ENCODE measurements around the gene RUSF1.

DNA sequence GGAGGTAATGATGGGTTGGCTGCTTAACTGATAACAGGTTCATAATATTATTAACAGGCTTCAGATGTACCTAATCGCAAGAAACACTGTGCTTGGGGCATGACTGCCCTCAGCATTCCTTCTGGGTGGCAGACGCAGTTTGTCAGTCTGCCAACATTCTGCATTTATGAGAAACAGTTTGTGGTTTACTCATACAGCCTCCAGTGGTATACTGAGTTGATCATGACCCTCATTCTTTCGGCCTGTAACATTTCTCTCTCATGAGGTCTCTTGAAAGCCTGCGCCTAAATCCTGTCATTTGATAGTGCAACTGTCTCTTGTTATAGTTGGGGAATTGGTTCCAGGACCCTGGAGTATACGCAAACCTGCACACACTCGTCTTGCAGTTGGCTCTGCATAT, 4.9 kb upstream of the RUSF1 start:
- TF ChIP-seq, protein P1, sequence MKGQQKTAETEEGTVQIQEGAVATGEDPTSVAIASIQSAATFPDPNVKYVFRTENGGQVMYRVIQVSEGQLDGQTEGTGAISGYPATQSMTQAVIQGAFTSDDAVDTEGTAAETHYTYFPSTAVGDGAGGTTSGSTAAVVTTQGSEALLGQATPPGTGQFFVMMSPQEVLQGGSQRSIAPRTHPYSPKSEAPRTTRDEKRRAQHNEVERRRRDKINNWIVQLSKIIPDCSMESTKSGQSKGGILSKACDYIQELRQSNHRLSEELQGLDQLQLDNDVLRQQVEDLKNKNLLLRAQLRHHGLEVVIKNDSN (IDR thresholded peaks at IDR 0.05; ENCODE audit: borderline replicate concordance, extremely low read length, insufficient read depth, low read depth, low read length): no peak
- TF ChIP-seq, protein P2, sequence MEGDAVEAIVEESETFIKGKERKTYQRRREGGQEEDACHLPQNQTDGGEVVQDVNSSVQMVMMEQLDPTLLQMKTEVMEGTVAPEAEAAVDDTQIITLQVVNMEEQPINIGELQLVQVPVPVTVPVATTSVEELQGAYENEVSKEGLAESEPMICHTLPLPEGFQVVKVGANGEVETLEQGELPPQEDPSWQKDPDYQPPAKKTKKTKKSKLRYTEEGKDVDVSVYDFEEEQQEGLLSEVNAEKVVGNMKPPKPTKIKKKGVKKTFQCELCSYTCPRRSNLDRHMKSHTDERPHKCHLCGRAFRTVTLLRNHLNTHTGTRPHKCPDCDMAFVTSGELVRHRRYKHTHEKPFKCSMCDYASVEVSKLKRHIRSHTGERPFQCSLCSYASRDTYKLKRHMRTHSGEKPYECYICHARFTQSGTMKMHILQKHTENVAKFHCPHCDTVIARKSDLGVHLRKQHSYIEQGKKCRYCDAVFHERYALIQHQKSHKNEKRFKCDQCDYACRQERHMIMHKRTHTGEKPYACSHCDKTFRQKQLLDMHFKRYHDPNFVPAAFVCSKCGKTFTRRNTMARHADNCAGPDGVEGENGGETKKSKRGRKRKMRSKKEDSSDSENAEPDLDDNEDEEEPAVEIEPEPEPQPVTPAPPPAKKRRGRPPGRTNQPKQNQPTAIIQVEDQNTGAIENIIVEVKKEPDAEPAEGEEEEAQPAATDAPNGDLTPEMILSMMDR (IDR thresholded peaks at IDR 0.05 in 2 of 3, conservative IDR thresholded peaks at IDR 0.05 in 1 of 3; ENCODE audit: control insufficient read depth in 2 of 3, extremely low read depth in 1 of 3, insufficient read depth in 1 of 3, low read depth in 3 of 3, low read length in 3 of 3): no peak
- TF ChIP-seq EP300 (IDR thresholded peaks at IDR 0.05; ENCODE audit: borderline replicate concordance in 1 of 2, control insufficient read depth in 1 of 2, low read depth in 2 of 2, low read length in 2 of 2) (no peak), RFX5 (IDR thresholded peaks at IDR 0.05; ENCODE audit: low read depth, low read length) (no peak), EGR1 (IDR thresholded peaks at IDR 0.05; ENCODE audit: borderline replicate concordance in 1 of 2, low read depth in 2 of 2, low read length in 2 of 2) (no peak), NR2C2 (IDR thresholded peaks at IDR 0.05; ENCODE audit: borderline replicate concordance, control insufficient read depth, insufficient read length, low read depth) (no peak)
- TF ChIP-seq, protein P3, sequence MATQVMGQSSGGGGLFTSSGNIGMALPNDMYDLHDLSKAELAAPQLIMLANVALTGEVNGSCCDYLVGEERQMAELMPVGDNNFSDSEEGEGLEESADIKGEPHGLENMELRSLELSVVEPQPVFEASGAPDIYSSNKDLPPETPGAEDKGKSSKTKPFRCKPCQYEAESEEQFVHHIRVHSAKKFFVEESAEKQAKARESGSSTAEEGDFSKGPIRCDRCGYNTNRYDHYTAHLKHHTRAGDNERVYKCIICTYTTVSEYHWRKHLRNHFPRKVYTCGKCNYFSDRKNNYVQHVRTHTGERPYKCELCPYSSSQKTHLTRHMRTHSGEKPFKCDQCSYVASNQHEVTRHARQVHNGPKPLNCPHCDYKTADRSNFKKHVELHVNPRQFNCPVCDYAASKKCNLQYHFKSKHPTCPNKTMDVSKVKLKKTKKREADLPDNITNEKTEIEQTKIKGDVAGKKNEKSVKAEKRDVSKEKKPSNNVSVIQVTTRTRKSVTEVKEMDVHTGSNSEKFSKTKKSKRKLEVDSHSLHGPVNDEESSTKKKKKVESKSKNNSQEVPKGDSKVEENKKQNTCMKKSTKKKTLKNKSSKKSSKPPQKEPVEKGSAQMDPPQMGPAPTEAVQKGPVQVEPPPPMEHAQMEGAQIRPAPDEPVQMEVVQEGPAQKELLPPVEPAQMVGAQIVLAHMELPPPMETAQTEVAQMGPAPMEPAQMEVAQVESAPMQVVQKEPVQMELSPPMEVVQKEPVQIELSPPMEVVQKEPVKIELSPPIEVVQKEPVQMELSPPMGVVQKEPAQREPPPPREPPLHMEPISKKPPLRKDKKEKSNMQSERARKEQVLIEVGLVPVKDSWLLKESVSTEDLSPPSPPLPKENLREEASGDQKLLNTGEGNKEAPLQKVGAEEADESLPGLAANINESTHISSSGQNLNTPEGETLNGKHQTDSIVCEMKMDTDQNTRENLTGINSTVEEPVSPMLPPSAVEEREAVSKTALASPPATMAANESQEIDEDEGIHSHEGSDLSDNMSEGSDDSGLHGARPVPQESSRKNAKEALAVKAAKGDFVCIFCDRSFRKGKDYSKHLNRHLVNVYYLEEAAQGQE (IDR thresholded peaks at IDR 0.05; ENCODE audit: low read depth, low read length): no peak

Data from GM12878 (cell line).